Endothelial cell of umbilical vein (primary cell): ENCODE data around the gene GATA3. TPM values are rescaled to one million over a fixed set of nuclear protein-coding genes. Genes with fewer than 3 reads are reported as not detected.
A peak's percentile ranks its signal among the peaks of the same experiment; 100 is the strongest.

Source experiments
- BruUV-seq: library from RNA; stranded (reverse); fragments of 400-500 nt; replicated peaks from 2 replicates; lab custom pipeline; 2021; lab: Mats Ljungman, UMichigan
- CTCF ChIA-PET: fragments of 300-600, 350-600 bp; sonication (Branson Sonifier 250); formaldehyde crosslinking; loops from one replicate; lab custom pipeline; 2021; ENCODE audit warnings: antibody characterized with exemption, inconsistent platforms; lab: Charles Lee
- POLR2A ChIA-PET: fragments of 300-600, 350-600 bp; sonication (Branson Sonifier 250); formaldehyde crosslinking; loops from one replicate; lab custom pipeline; 2021; ENCODE audit warnings: antibody characterized with exemption, inconsistent platforms; lab: Charles Lee
- DNase-seq: peaks from one replicate; pipeline ENCODE4 v3.0.0-alpha.2; 2011; ENCODE audit warnings: low read depth, low spot score
- FAIRE-seq: peaks from 2 replicates; lab custom pipeline; 2011; peaks lifted over from hg19 to GRCh38; lab: Jason Lieb, UNC
- H2AFZ ChIP-seq: 2 replicates; pipeline ENCODE4 v1.6.0; 2012; ENCODE audit warnings: low read depth, low read length, control low read depth, inconsistent platforms
- H3K27ac ChIP-seq: 2 replicates; pipeline ENCODE4 v1.5.1; 2011; ENCODE audit warnings: low read depth, mild to moderate bottlenecking, control low read depth, low read length, moderate library complexity; ENCODE audit not compliant: insufficient read depth
- H3K27me3 ChIP-seq, 2 experiments: 2 replicates each; pipeline versions ENCODE4 v1.6.0 to v1.6.1; 2011; ENCODE audit warnings: low read length in 2 of 2, mixed read lengths in 1 of 2; ENCODE audit not compliant: control insufficient read depth in 2 of 2, insufficient read depth in 2 of 2
- H3K36me3 ChIP-seq, 2 experiments: 2 replicates in 1 of 2; 3 replicates in 1 of 2; pipeline ENCODE4 v1.5.1; 2011; ENCODE audit warnings: low read length in 2 of 2, mild to moderate bottlenecking in 1 of 2, moderate library complexity in 1 of 2; ENCODE audit not compliant: control insufficient read depth in 2 of 2, insufficient read depth in 2 of 2; ENCODE audit errors: extremely low read depth in 1 of 2
- H3K4me1 ChIP-seq: 3 replicates; pipeline ENCODE4 v1.5.1; 2011; ENCODE audit warnings: mild to moderate bottlenecking, low read length; ENCODE audit not compliant: control insufficient read depth, insufficient read depth; ENCODE audit errors: extremely low read depth
- H3K4me2 ChIP-seq: 2 replicates; pipeline ENCODE4 v1.6.1; 2011; ENCODE audit warnings: low read length, control low read depth, mixed read lengths; ENCODE audit not compliant: insufficient read depth
- H3K4me3 ChIP-seq, 3 experiments: fragments of 200-600 bp in 1 of 3; sonication (generic), shearing (Covaris generic) in 1 of 3; replicated peaks in 1 of 3; 2 replicates each; pipeline ENCODE4 v1.5.1; 2011 to 2016; ENCODE audit warnings: control low read depth in 3 of 3, low read length in 3 of 3, mild to moderate bottlenecking in 2 of 3, inconsistent platforms in 1 of 3, low read depth in 1 of 3, moderate library complexity in 1 of 3; ENCODE audit not compliant: insufficient read depth in 1 of 3
- H3K79me2 ChIP-seq: 2 replicates; pipeline ENCODE4 v1.6.0; 2012; ENCODE audit warnings: low read length, inconsistent platforms; ENCODE audit not compliant: control insufficient read depth, insufficient read depth
- H3K9ac ChIP-seq: replicated peaks from 2 replicates; pipeline ENCODE3; 2011; ENCODE audit warnings: low read length, control low read depth; ENCODE audit not compliant: insufficient read depth; ENCODE audit errors: extremely low read depth
- H3K9me1 ChIP-seq: replicated peaks from 3 replicates; pipeline ENCODE4 v1.6.0; 2011; ENCODE audit warnings: mild to moderate bottlenecking, low read length; ENCODE audit not compliant: control insufficient read depth, insufficient read depth; ENCODE audit errors: extremely low read depth
- H3K9me3 ChIP-seq: replicated peaks from 2 replicates; pipeline ENCODE4 v1.5.1; 2012; ENCODE audit warnings: low read length, inconsistent platforms; ENCODE audit not compliant: control insufficient read depth, insufficient read depth
- H4K20me1 ChIP-seq: replicated peaks from 2 replicates; pipeline ENCODE3; 2011; ENCODE audit warnings: mild to moderate bottlenecking, low read length; ENCODE audit not compliant: control insufficient read depth, insufficient read depth; ENCODE audit errors: extremely low read depth
- EZH2 ChIP-seq: IDR thresholded peaks from 2 replicates; pipeline ENCODE4 v1.6.1; 2012; ENCODE audit warnings: borderline replicate concordance, low read depth, mild to moderate bottlenecking, moderate library complexity, low read length, inconsistent platforms; ENCODE audit not compliant: severe bottlenecking
- FOS ChIP-seq: IDR thresholded peaks from 2 replicates; pipeline ENCODE4 v1.6.1; 2011; ENCODE audit warnings: mild to moderate bottlenecking, low read length, moderate library complexity, borderline replicate concordance; ENCODE audit not compliant: insufficient read depth
- JUN ChIP-seq: IDR thresholded peaks from 2 replicates; pipeline ENCODE4 v1.6.1; 2011; ENCODE audit warnings: borderline replicate concordance, low read depth; ENCODE audit not compliant: insufficient read length, insufficient read depth
- MYC ChIP-seq: IDR thresholded peaks from one replicate; pipeline ENCODE4 v1.6.1; 2011; ENCODE audit warnings: mild to moderate bottlenecking, low read depth, low read length
- POLR2A ChIP-seq: IDR thresholded peaks from 2 replicates; pipeline ENCODE4 v1.6.1; 2012; ENCODE audit warnings: low read depth, mild to moderate bottlenecking, control low read depth, low read length
- POLR2AphosphoS5 ChIP-seq: IDR thresholded peaks from 2 replicates; pipeline ENCODE4 v1.6.1; 2012; ENCODE audit warnings: low read depth, mild to moderate bottlenecking, control low read depth, low read length, moderate library complexity; ENCODE audit not compliant: insufficient read depth
- dilution Hi-C: fragments of 300-500 bp; cut with MboI; formaldehyde crosslinking; loops from one replicate; pipeline ENCODE4 v1.15.0; 2019; ENCODE audit warnings: low sequenced_read_pairs; ENCODE audit not compliant: extremely low pct_ligation_motif_present
- intact Hi-C: fragments of 100-400 bp; cut with micrococcal nuclease; formaldehyde crosslinking; loops from one replicate; pipeline ENCODE4 v1.10.0; 2022
- polyA plus RNA-seq, 4 experiments: library from polyadenylated mRNA; depleted of rRNA in 3 of 4; stranded (reverse) in 3 of 4; unstranded in 1 of 4; fragments of >200 nt; gene quantifications; 2 replicates each; pipeline versions ENCODE4 v1.2.1 to v1.2.3, GENCODE V29; 2011 to 2012; ENCODE audit warnings: missing spikeins in 1 of 4
- total RNA-seq: library from RNA; stranded (reverse); gene quantifications from 2 replicates; pipeline ENCODE4 v1.2.3, GENCODE V29; 2021
- TF ChIP-seq, protein P1 (sequence below): IDR thresholded peaks from 2 replicates; pipeline ENCODE4 v1.6.1; 2011; ENCODE audit not compliant: insufficient read depth, insufficient read length

The GATA3 gene
- total and polyA plus RNA-seq, 2 donors (not counting 3 experiments of a cell fraction or from before 2014, with no cell fraction given), result 9.3 to 33.0 TPM

DNA sequence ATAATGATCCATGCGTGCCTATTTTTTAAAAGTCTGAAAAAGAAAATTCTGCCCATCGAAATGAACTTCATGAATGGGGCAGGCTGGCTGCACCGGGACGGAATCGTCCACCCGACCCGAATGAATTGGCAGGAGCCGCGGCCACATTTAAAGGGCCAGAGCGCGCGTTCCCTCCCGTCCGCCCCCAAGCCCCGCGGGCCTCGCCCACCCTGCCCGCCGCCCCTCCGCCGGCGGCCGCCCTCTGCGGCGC, 319 bp upstream of the GATA3 start:
- CTCF ChIA-PET, result no interaction called here
- Histone ChIP-seq H3K4me2 (peak overlapping the region; percentile 50), H3K79me2 (peaks cover 71% of the 10 kb centered on the region), H4K20me1 (no peaks in the 10 kb centered on the region), H2AFZ (no peak overlapping the region), H3K9me3 (no peaks in the 10 kb centered on the region), H3K36me3 (peaks cover 0 to 11% of the 10 kb centered on the region in 2 experiments), H3K9me1 (no peaks in the 10 kb centered on the region), H3K27ac (peak overlapping the region; percentile 55), H3K4me1 (peaks cover 31% of the 10 kb centered on the region), H3K27me3 (no peaks in the 10 kb centered on the region), H3K4me3 (peak overlapping the region; percentile 9 to 95 (median 72)), H3K9ac (peak overlapping the region; percentile 55)
- POLR2A ChIA-PET, result interaction anchor here (0.6 to 0.7 kb wide), 6 partner anchors 9 to 1338 kb away, joined by 3 to 4 read pairs (median 4); no protein-coding TSS in a partner anchor
- intact Hi-C loops, result loop anchor here (1.0 to 10.0 kb wide), 9 partner anchors 87 to 1247 kb away; partner anchors contain the start of genes ATP5F1C and TAF3
- DNase-seq, result no peak
- TF ChIP-seq EZH2, result no peak
- TF ChIP-seq MYC, result no peak
- no peak for TF ChIP-seq POLR2A
- TF ChIP-seq JUN, result no peak
- no peak for TF ChIP-seq FOS
- TF ChIP-seq POLR2AphosphoS5, result no peak
- TF ChIP-seq, protein P1, sequence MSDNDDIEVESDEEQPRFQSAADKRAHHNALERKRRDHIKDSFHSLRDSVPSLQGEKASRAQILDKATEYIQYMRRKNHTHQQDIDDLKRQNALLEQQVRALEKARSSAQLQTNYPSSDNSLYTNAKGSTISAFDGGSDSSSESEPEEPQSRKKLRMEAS, result no peak
- FAIRE-seq, result no peak
- BruUV-seq, result no TSS peak
- dilution Hi-C loops, result no loop called here
